Activated B cell treated with CpG ODN at 0.5 μM for 24 hours (primary cell): Measurements from ENCODE around the gene PTH2. TPM values are rescaled to one million over a fixed set of nuclear protein-coding genes. Genes with fewer than 3 reads are reported as not detected.

Experiments
- ATAC-seq: fragments of 200-7000 bp; cut with Tn5 transposase; one replicate; pipeline ENCODE4 v1.10.0; 2021; ENCODE audit warnings: low read depth, mild to moderate bottlenecking, moderate library complexity
- CTCF ChIA-PET: fragments of 350-600 bp; sonication (Branson Sonifier 250); formaldehyde crosslinking; loops from one replicate; lab custom pipeline; 2021; ENCODE audit warnings: antibody characterized with exemption; lab: Charles Lee
- POLR2A ChIA-PET: fragments of 350-600 bp; sonication (Branson Sonifier 250); formaldehyde crosslinking; loops from one replicate; lab custom pipeline; 2021; ENCODE audit warnings: antibody characterized with exemption; lab: Charles Lee
- DNase-seq: peaks from one replicate; pipeline ENCODE4 v3.0.0; 2022
- H3K27ac Mint-ChIP-seq: one replicate; pipeline ENCODE4 v1.8.0; 2020; ENCODE audit warnings: mixed read lengths
- H3K27me3 Mint-ChIP-seq: one replicate; pipeline ENCODE4 v1.8.0; 2021; ENCODE audit warnings: mixed read lengths
- H3K36me3 Mint-ChIP-seq: one replicate; pipeline ENCODE4 v1.8.0; 2021; ENCODE audit warnings: low read depth, mixed read lengths
- H3K4me1 Mint-ChIP-seq: one replicate; pipeline ENCODE4 v1.8.0; 2021; ENCODE audit warnings: mixed read lengths
- H3K4me3 Mint-ChIP-seq: one replicate; pipeline ENCODE4 v1.8.0; 2020; ENCODE audit warnings: mild to moderate bottlenecking, mixed read lengths
- H3K9me3 Mint-ChIP-seq: one replicate; pipeline ENCODE4 v1.8.0; 2020; ENCODE audit warnings: mixed read lengths
- intact Hi-C: fragments of 100-400 bp; cut with micrococcal nuclease; formaldehyde crosslinking; loops from one replicate; pipeline ENCODE4 v1.15.1; 2024
- total RNA-seq: library from RNA; stranded (reverse); gene quantifications from 2 replicates; pipeline ENCODE4 v1.2.3, GENCODE V29; 2022
- TF ChIP-seq, protein P1 (sequence below): fragments of 200-600 bp; IDR thresholded peaks from one replicate; pipeline ENCODE4 v1.8.0; 2022; ENCODE audit warnings: antibody characterized with exemption, mild to moderate bottlenecking

PTH2 gene
- total RNA-seq, 1 donor from 2014 or later = not detected

DNA sequence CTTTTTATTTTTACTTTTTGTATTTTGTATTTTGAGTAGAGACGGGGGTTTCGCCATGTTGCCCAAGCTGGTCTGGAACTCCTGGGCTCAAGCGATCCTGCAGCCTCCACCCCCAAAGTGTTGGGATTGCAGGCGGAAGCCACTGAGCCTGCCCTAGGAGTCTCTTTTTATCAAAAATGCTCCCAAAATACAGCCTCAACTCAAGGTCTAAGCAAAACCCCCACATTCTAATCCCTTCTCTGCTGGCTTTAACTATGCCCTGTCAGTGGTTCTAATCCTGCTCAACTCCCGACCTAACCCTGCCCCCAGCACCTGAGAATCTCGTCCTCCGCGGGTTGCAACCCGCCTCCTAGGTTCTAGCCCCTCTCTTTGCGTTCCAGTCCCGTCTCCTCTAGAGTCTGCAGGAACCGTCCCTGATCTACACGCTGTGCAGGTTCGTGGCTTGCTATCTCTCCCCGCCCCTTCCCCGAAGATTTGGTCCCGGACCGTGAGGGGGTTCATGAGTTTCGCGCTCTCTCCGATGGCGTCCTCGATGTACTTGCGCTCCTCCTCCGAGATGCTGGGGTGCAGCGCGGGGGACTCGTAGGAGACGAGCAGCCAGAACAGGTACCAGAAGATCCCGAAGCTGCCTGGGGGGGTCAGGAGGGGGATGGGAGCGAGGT is 10.1 kb upstream of the PTH2 start:
- intact Hi-C loops = no loop called here
- TF ChIP-seq, protein P1, sequence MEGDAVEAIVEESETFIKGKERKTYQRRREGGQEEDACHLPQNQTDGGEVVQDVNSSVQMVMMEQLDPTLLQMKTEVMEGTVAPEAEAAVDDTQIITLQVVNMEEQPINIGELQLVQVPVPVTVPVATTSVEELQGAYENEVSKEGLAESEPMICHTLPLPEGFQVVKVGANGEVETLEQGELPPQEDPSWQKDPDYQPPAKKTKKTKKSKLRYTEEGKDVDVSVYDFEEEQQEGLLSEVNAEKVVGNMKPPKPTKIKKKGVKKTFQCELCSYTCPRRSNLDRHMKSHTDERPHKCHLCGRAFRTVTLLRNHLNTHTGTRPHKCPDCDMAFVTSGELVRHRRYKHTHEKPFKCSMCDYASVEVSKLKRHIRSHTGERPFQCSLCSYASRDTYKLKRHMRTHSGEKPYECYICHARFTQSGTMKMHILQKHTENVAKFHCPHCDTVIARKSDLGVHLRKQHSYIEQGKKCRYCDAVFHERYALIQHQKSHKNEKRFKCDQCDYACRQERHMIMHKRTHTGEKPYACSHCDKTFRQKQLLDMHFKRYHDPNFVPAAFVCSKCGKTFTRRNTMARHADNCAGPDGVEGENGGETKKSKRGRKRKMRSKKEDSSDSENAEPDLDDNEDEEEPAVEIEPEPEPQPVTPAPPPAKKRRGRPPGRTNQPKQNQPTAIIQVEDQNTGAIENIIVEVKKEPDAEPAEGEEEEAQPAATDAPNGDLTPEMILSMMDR = no peak
- H3K4me3 Mint-ChIP-seq = no peak overlapping the region
- ChIA-PET CTCF (interaction anchor here (1.2 kb wide), 1 partner anchor 10 kb away, joined by 3 read pairs; no protein-coding TSS in a partner anchor), POLR2A (interaction anchor here (0.7 kb wide), 1 partner anchor 946 kb away, joined by 3 read pairs; no protein-coding TSS in a partner anchor)
- H3K27me3 Mint-ChIP-seq = peaks cover 76% of the 10 kb centered on the region
- H3K27ac Mint-ChIP-seq = no peak overlapping the region
- H3K36me3 Mint-ChIP-seq = no peaks in the 10 kb centered on the region
- peaks cover 37% of the 10 kb centered on the region for H3K4me1 Mint-ChIP-seq
- ATAC-seq = no peak
- no peak for DNase-seq
- H3K9me3 Mint-ChIP-seq = no peaks in the 10 kb centered on the region

DNA sequence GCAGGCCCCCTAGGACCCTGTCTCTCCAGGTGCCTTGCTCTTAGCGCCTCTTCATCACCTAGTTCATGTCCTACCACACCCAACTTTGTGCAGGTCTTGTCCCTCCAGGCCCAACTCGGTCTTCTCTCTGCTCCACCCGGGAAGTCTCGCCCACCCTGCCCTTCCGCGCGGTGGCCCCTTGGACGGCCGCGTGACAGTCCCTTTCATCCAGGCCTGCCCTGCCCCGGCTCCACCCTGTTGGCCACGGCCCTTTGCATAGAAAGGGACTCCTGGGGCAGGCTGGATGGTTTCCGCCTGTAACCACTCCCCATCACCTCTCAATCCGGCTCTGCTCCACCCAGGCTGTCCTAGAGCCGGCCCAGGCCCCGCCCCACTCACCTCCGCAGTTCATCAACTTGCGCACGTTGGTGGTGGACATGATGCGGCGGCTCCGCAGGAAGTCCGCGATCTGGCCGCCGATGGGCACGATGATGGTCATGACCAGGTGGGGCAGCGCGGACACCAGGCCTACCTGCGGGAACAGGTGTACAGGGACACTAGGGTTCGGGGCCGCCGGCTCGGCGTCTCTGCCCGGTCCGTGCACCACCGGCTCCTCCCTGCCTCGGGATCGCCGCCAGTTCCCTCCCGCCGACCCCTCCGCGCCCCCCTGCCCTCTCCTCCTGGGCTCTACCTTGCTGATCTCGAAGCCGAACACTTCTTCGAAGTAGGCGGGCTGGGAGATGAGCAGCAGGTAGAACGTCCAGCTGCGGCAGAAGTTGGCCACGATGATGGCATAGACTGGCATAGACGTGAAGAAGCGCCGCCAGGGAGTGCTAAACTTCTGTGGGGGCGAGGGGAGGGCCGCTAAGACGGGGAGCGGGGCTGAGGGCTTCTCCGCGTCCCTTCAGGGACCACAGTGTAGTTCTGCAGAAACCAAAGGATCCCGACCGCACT is 9.2 kb upstream of the PTH2 start:
- ATAC-seq (peak; percentile 42), DNase-seq (no peak)
- TF ChIP-seq, protein P1 = no peak
- POLR2A ChIA-PET = interaction anchor here (0.6 kb wide), 3 partner anchors 76 to 99 kb away, joined by 3 to 7 read pairs (median 4); no protein-coding TSS in a partner anchor
- Mint-ChIP-seq H3K27me3 (peaks cover 73% of the 10 kb centered on the region), H3K4me3 (no peak overlapping the region), H3K27ac (no peak overlapping the region), H3K9me3 (no peaks in the 10 kb centered on the region), H3K36me3 (no peaks in the 10 kb centered on the region), H3K4me1 (peaks cover 45% of the 10 kb centered on the region)
- intact Hi-C loops = no loop called here
- CTCF ChIA-PET = interaction anchor here (1.5 kb wide), 1 partner anchor 41 kb away, joined by 4 read pairs; no protein-coding TSS in a partner anchor

DNA sequence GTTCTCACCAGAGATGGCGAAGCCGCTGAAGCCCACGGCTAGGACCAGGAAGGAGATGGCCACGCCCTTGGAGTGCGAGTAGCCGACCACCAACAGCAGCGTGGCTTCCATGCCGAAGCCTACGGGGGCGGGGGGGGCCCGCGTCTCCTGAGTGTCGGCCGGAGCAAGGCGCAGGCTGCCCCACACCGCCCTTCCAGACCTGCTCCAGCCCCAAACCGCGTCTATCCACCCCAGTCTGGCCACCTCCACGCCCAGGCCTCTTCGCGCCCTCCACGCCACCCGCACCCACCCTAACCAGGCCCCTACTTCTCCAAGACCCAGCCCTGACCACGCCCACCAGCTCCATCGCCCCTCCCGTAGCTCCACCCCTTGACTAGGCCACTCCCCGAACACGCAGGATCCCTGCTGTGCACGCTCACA is 8.1 kb upstream of the PTH2 start:
- ATAC-seq (peak; percentile 27), DNase-seq (no peak)
- Mint-ChIP-seq H3K4me3 (no peak overlapping the region), H3K4me1 (peaks cover 48% of the 10 kb centered on the region), H3K36me3 (no peaks in the 10 kb centered on the region), H3K9me3 (no peaks in the 10 kb centered on the region), H3K27me3 (peaks cover 74% of the 10 kb centered on the region), H3K27ac (no peak overlapping the region)
- CTCF ChIA-PET = interaction anchor here (1.5 kb wide), 1 partner anchor 40 kb away, joined by 4 read pairs; no protein-coding TSS in a partner anchor
- intact Hi-C loops = no loop called here
- TF ChIP-seq, protein P1 = no peak
- POLR2A ChIA-PET = interaction anchor here (0.6 to 0.7 kb wide), 3 partner anchors 16 to 98 kb away, joined by 3 to 7 read pairs (median 3); no protein-coding TSS in a partner anchor

DNA sequence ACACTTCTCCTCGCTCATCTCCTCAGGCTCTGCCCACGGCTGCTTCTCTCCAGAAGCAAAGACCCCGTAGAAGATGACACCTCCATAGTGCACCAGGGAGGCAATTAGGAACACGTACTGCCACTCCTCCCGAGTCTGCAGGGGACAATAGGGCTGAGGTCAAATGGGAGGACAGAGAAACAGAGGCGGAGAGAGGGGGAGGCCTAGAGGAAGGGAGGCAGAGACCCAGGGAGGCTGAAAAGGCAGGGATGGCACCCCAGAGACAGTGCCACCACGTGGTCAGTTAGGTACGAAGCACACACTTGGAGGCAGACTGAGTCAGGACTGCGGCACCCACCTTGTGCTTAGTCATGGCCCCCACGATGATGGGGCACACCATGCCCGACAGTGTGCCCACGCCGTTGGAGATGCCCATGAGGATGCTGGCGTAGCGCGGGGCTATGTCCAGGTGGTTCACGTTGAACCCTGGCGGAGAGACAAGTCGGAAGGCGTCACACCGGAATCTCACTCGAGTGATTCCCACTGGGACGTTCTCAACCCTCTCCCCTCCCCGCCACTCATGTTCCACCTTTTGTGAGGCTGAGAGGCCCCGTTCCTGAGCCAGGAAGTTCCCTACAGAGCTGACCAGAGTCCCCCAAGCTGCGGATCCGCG is 7.6 kb upstream of the PTH2 start:
- intact Hi-C loops = no loop called here

More for the DNA sequence above, 7.6 kb upstream of the PTH2 start:
- Mint-ChIP-seq H3K9me3 (no peaks in the 10 kb centered on the region), H3K4me3 (no peak overlapping the region), H3K36me3 (no peaks in the 10 kb centered on the region), H3K27me3 (peaks cover 74% of the 10 kb centered on the region), H3K4me1 (peaks cover 48% of the 10 kb centered on the region), H3K27ac (no peak overlapping the region)
- no peak for DNase-seq
- ChIA-PET CTCF (interaction anchor here (1.1 to 1.5 kb wide), 3 partner anchors 39 to 205 kb away, joined by 3 to 5 read pairs (median 4); no protein-coding TSS in a partner anchor), POLR2A (interaction anchor here (0.7 to 1.9 kb wide), 2 partner anchors 15 to 22 kb away, joined by 3 to 4 read pairs; no protein-coding TSS in a partner anchor)
- TF ChIP-seq, protein P1 = no peak
- no peak for ATAC-seq
